DND-41 (cell line): ENCODE measurements around the gene CYP3A7.

Experiments
- ATAC-seq: fragments of 200-7000 bp; cut with Tn5 transposase; 3 replicates; pipeline ENCODE4 v1.9.1; 2021; ENCODE audit warnings: low read depth; ENCODE audit not compliant: insufficient read depth
- DNase-seq: peaks from one replicate; pipeline ENCODE4 v3.0.0-alpha.2; 2020
- H2AFZ ChIP-seq: 2 replicates; pipeline ENCODE4 v1.6.0; 2012; ENCODE audit warnings: low read depth, low read length
- H3K27ac ChIP-seq: 2 replicates; pipeline ENCODE4 v1.5.1; 2012; ENCODE audit warnings: low read length, inconsistent platforms
- H3K27me3 ChIP-seq: fragments of 200-600 bp; sonication (generic); 2 replicates; pipeline ENCODE4 v1.6.0; 2012; ENCODE audit warnings: low read length, mild to moderate bottlenecking, inconsistent platforms; ENCODE audit not compliant: insufficient read depth, poor library complexity
- H3K36me3 ChIP-seq: 2 replicates; pipeline ENCODE4 v1.5.1; 2012; ENCODE audit warnings: low read length, inconsistent platforms; ENCODE audit not compliant: insufficient read depth
- H3K4me1 ChIP-seq: 2 replicates; pipeline ENCODE4 v1.5.1; 2012; ENCODE audit warnings: mild to moderate bottlenecking, low read length; ENCODE audit not compliant: insufficient read depth
- H3K4me2 ChIP-seq: 2 replicates; pipeline ENCODE4 v1.6.0; 2012; ENCODE audit warnings: mild to moderate bottlenecking, moderate library complexity, low read length, inconsistent platforms; ENCODE audit not compliant: insufficient read depth
- H3K4me3 ChIP-seq, 2 experiments: fragments of 200-600 bp in 1 of 2; shearing (Covaris generic) in 1 of 2; 2 replicates each; pipeline ENCODE4 v1.5.1; 2012 to 2016; ENCODE audit warnings: inconsistent platforms in 2 of 2, low read length in 2 of 2, mild to moderate bottlenecking in 2 of 2, low read depth in 1 of 2, moderate library complexity in 1 of 2
- H3K79me2 ChIP-seq: 2 replicates; pipeline ENCODE4 v1.6.0; 2012; ENCODE audit warnings: low read length, inconsistent platforms; ENCODE audit not compliant: insufficient read depth
- H3K9ac ChIP-seq: 2 replicates; pipeline ENCODE4 v1.6.0; 2012; ENCODE audit warnings: low read depth, mild to moderate bottlenecking, inconsistent platforms, low read length, moderate library complexity
- H3K9me3 ChIP-seq: 2 replicates; pipeline ENCODE4 v1.5.1; 2012; ENCODE audit warnings: low read length, moderate library complexity, mild to moderate bottlenecking, inconsistent platforms; ENCODE audit not compliant: insufficient read depth, severe bottlenecking
- H4K20me1 ChIP-seq: 2 replicates; pipeline ENCODE4 v1.6.0; 2012; ENCODE audit warnings: low read length; ENCODE audit not compliant: insufficient read depth
- EZH2 ChIP-seq: IDR thresholded peaks from 3 replicates; pipeline ENCODE4 v1.6.1; 2012; ENCODE audit warnings: borderline replicate concordance, low read depth, mild to moderate bottlenecking, moderate library complexity, low read length, inconsistent platforms; ENCODE audit not compliant: severe bottlenecking
- TF ChIP-seq, protein P1 (sequence below): IDR thresholded peaks from 2 replicates; pipeline ENCODE4 v1.5.1; 2012; ENCODE audit warnings: borderline replicate concordance, low read length, moderate library complexity, mild to moderate bottlenecking; ENCODE audit not compliant: poor library complexity, severe bottlenecking; ENCODE audit errors: extremely low read depth

Gene CYP3A7

DNA sequence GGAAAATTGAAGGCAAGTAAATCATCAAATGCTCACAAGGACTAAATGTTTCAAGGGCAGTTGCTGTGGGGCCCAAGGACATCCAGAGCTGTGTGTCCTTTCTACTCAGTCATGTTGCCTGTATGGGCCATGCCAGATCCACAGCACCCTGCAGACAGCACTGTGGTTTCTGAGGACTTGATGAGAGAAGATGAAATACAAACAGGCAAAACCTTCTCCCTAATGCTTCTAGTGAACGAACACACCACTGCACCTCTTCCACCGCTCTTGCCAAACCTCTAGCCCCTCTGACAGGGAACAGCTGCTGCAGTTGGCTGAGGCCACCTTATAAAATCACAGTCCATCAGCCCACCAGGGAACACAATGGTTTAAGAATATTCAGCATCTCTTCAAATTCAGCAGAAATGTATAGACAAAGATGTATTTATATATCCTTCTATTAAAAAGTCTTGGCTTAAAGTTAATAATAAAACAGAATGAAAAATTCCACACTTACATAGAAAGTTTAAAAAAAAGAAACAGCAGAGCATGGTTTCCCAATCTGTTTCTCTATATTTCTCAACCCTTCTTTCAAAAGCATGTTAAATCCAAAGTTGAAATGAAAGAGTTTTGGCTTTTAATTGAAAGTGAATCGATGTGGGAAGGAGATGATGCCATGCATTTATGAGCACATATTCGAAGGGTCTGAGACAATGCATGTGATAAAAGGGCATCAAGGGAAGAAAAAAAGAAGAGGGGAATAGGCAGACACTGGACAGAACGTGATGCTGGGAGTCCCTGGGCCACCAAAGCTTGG, 14.0 kb downstream of the CYP3A7 start:
- Histone ChIP-seq H3K9me3 (no peaks in the 10 kb centered on the region), H3K79me2 (no peaks in the 10 kb centered on the region), H3K36me3 (no peaks in the 10 kb centered on the region), H3K27ac (no peak overlapping the region), H2AFZ (no peak overlapping the region), H3K4me1 (peaks cover 16% of the 10 kb centered on the region), H3K27me3 (no peaks in the 10 kb centered on the region), H3K9ac (no peak overlapping the region), H3K4me2 (no peak overlapping the region), H4K20me1 (no peaks in the 10 kb centered on the region), H3K4me3 (no peak overlapping the region)
- DNase-seq, result no peak
- TF ChIP-seq, protein P1, sequence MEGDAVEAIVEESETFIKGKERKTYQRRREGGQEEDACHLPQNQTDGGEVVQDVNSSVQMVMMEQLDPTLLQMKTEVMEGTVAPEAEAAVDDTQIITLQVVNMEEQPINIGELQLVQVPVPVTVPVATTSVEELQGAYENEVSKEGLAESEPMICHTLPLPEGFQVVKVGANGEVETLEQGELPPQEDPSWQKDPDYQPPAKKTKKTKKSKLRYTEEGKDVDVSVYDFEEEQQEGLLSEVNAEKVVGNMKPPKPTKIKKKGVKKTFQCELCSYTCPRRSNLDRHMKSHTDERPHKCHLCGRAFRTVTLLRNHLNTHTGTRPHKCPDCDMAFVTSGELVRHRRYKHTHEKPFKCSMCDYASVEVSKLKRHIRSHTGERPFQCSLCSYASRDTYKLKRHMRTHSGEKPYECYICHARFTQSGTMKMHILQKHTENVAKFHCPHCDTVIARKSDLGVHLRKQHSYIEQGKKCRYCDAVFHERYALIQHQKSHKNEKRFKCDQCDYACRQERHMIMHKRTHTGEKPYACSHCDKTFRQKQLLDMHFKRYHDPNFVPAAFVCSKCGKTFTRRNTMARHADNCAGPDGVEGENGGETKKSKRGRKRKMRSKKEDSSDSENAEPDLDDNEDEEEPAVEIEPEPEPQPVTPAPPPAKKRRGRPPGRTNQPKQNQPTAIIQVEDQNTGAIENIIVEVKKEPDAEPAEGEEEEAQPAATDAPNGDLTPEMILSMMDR, result no peak
- no peak for TF ChIP-seq EZH2
- peak; percentile 50; the same call in 2 of the 3 replicates for ATAC-seq

DNA sequence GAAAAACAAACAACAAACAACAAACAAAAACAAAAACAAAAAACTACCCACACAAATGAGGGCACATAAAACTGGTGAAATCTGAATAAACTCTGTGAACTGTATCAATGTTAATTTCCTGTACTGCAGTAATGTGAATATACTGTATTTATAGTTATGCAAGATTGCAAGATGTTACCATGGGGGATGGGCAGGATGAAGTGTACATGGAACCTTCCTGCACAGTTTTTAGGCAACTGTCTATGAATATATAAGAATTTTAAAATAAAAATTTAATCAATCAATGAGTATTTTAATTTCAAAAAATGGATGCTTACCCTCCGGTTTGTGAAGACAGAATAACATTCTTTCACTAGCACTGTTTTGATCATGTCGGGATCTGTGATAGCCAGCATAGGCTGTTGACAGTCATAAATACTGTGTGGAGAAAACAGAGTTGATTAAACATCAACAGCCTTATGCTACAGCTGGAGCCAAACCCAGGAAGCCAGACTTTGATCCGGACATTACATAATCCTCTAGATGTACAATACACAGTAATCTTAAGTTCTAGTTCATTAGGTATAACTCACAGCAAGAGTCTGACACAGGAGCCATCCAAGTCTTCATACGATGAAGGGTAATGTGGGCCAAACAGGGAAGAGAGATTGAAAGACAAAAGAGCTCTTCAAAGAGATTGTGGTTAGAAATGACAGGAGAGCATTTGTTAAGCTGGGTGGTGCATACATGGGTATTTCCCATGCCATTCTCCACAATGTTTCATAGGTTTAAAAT, 14.8 kb downstream of the CYP3A7 start:
- TF ChIP-seq EZH2, result no peak
- TF ChIP-seq, protein P1, result no peak
- no peak overlapping the region for H3K4me2 ChIP-seq
- H3K9me3 ChIP-seq, result no peaks in the 10 kb centered on the region
- H3K79me2 ChIP-seq, result no peaks in the 10 kb centered on the region
- no peak overlapping the region for H3K4me3 ChIP-seq
- H3K36me3 ChIP-seq, result no peaks in the 10 kb centered on the region
- no peak overlapping the region for H2AFZ ChIP-seq
- DNase-seq (no peak), ATAC-seq (peak; percentile 75)
- H4K20me1 ChIP-seq, result no peaks in the 10 kb centered on the region
- no peaks in the 10 kb centered on the region for H3K27me3 ChIP-seq
- H3K9ac ChIP-seq, result no peak overlapping the region
- no peak overlapping the region for H3K27ac ChIP-seq
- H3K4me1 ChIP-seq, result peaks cover 16% of the 10 kb centered on the region

DNA sequence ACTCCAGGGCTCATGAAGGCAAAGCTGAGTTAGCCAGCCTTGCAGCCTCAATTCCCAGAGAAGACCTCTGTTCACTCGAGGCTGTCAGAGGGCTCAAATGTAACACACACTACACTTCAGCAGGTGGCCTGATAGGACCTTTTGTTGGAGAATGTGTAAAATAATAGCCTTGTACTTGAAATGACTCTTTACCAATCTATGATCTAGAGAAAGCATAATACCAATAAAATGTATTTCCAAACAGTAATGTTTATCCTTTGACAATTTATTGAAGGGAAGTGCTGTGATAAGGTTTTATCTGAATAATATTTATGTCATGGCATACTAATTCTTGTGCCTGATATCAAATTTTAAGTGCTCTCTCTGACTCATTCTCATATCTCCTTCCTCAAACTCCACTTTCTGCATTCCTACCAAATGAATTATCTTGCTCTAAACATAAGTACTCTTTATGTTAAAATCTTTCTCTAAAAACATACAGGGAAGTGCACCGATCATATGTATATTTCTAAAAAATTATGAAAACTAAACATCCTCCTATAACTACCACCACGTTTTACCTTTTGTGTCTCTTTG, 20.9 kb downstream of the CYP3A7 start:
- Histone ChIP-seq H3K4me2 (no peak overlapping the region), H3K9ac (no peak overlapping the region), H3K9me3 (no peaks in the 10 kb centered on the region), H3K4me1 (no peaks in the 10 kb centered on the region), H2AFZ (no peak overlapping the region), H4K20me1 (no peaks in the 10 kb centered on the region), H3K4me3 (no peak overlapping the region), H3K36me3 (no peaks in the 10 kb centered on the region), H3K27me3 (no peaks in the 10 kb centered on the region), H3K79me2 (no peaks in the 10 kb centered on the region), H3K27ac (no peak overlapping the region)
- TF ChIP-seq, protein P1, result no peak
- no peak for TF ChIP-seq EZH2
- ATAC-seq (no peak), DNase-seq (no peak)
